Naive B cell (primary cell): ENCODE data around the gene PIP5KL1. TPM values are rescaled to one million over a fixed set of nuclear protein-coding genes. Genes with fewer than 3 reads are reported as not detected.

ENCODE experiments used
- ATAC-seq, 2 donors: fragments of 150-1000 bp; cut with Tn5 transposase; 2 replicates each; pipeline ENCODE4 v1.10.0; 2021; ENCODE audit warnings: low read depth in 2 of 2, mild to moderate bottlenecking in 2 of 2, moderate library complexity in 2 of 2
- DNase-seq: peaks from one replicate; pipeline ENCODE4 v3.0.0; 2022
- H3K27ac Mint-ChIP-seq, 6 donors: one replicate each; pipeline ENCODE4 v1.8.0; 2020 to 2022; ENCODE audit warnings: mild to moderate bottlenecking in 6 of 6, mixed read lengths in 6 of 6, moderate library complexity in 5 of 6, inconsistent platforms in 2 of 6
- H3K27me3 Mint-ChIP-seq, 3 donors: one replicate each; pipeline ENCODE4 v1.8.0; 2021 to 2022; ENCODE audit warnings: mixed read lengths in 3 of 3, mild to moderate bottlenecking in 1 of 3
- H3K36me3 Mint-ChIP-seq, 2 donors: one replicate each; pipeline ENCODE4 v1.8.0; 2020 to 2022; ENCODE audit warnings: mixed read lengths in 2 of 2, inconsistent platforms in 1 of 2, mild to moderate bottlenecking in 1 of 2
- H3K4me1 Mint-ChIP-seq, 3 donors: one replicate each; pipeline ENCODE4 v1.8.0; 2020 to 2022; ENCODE audit warnings: mixed read lengths in 3 of 3, inconsistent platforms in 1 of 3, mild to moderate bottlenecking in 1 of 3, moderate library complexity in 1 of 3
- H3K4me3 Mint-ChIP-seq, 8 donors: one replicate each; pipeline ENCODE4 v1.8.0; 2020 to 2022; ENCODE audit warnings: mild to moderate bottlenecking in 8 of 8, mixed read lengths in 8 of 8, moderate library complexity in 8 of 8, inconsistent platforms in 2 of 8
- H3K9me3 Mint-ChIP-seq, 7 donors: one replicate each; pipeline ENCODE4 v1.8.0; 2020 to 2022; ENCODE audit warnings: mixed read lengths in 7 of 7, mild to moderate bottlenecking in 5 of 7, inconsistent platforms in 2 of 7, moderate library complexity in 1 of 7
- polyA plus RNA-seq, 6 donors: library from polyadenylated mRNA; unstranded; fragments of 300-500 nt; fragmentation: Illumina TruSeq; gene quantifications; one replicate each; pipeline ENCODE4 v1.2.3, GENCODE V29; 2021; ENCODE audit warnings: low read depth in 6 of 6

The PIP5KL1 gene
- polyA plus RNA-seq, 6 donors from 2014 or later: 0.73 to 1.0 TPM; not detected in 4

- Mint-ChIP-seq H3K4me3 (peak overlapping the region; percentile 43 to 85 (median 71)), H3K4me1 (peaks cover 13 to 25% (median 21%) of the 10 kb centered on the region in 3 donors), H3K36me3 (no peaks in the 10 kb centered on the region), H3K27ac (peak overlapping the region in 1 of 6 donors; percentile 59), H3K9me3 (no peaks in the 10 kb centered on the region), H3K27me3 (peaks cover 4 to 37% (median 8%) of the 10 kb centered on the region in 3 donors)
- DNase-seq: no peak
- ATAC-seq: no peak
Measured at GRCh38 chr9:127928676-127929624, 1.6 kb downstream of the PIP5KL1 start.

GRCh38 chr9:127927988-127928675, 2.4 kb downstream of the PIP5KL1 start:
- Mint-ChIP-seq H3K36me3 (no peaks in the 10 kb centered on the region), H3K27me3 (peaks cover 4 to 42% (median 8%) of the 10 kb centered on the region in 3 donors), H3K4me3 (peak overlapping the region in 6 of 8 donors; percentile 43 to 85 (median 64)), H3K9me3 (no peaks in the 10 kb centered on the region), H3K27ac (peak overlapping the region in 1 of 6 donors; percentile 59), H3K4me1 (peaks cover 12 to 25% (median 20%) of the 10 kb centered on the region in 3 donors)
- DNase-seq (no peak), ATAC-seq (no peak)

- Mint-ChIP-seq H3K27ac (peak overlapping the region in 1 of 6 donors; percentile 41), H3K27me3 (peaks cover 4 to 42% (median 8%) of the 10 kb centered on the region in 3 donors), H3K4me1 (peaks cover 8 to 25% (median 17%) of the 10 kb centered on the region in 3 donors), H3K4me3 (peak overlapping the region; percentile 61 to 88 (median 70)), H3K36me3 (no peaks in the 10 kb centered on the region), H3K9me3 (no peaks in the 10 kb centered on the region)
- peak; percentile 40 for ATAC-seq
- DNase-seq: peak; percentile 45
Measured at GRCh38 chr9:127927201-127927987, 3.2 kb downstream of the PIP5KL1 start.

- Mint-ChIP-seq H3K36me3 (no peaks in the 10 kb centered on the region), H3K4me1 (peaks cover 8 to 26% (median 17%) of the 10 kb centered on the region in 3 donors), H3K27ac (no peak overlapping the region), H3K4me3 (peak overlapping the region; percentile 61 to 88 (median 70)), H3K27me3 (peaks cover 4 to 42% (median 8%) of the 10 kb centered on the region in 3 donors), H3K9me3 (no peaks in the 10 kb centered on the region)
- DNase-seq (no peak), ATAC-seq (peak in 1 of 2 donors; percentile 2)
Measured at GRCh38 chr9:127926906-127927200, 3.7 kb downstream of the PIP5KL1 start.

GRCh38 chr9:127925959-127926905, 4.3 kb downstream of the PIP5KL1 start:
- H3K36me3 Mint-ChIP-seq: no peaks in the 10 kb centered on the region
- peak overlapping the region; percentile 55 to 88 (median 69) for H3K4me3 Mint-ChIP-seq
- DNase-seq (no peak), ATAC-seq (no peak)
- no peaks in the 10 kb centered on the region for H3K9me3 Mint-ChIP-seq
- peak overlapping the region in 3 of 6 donors; percentile 42 to 98 (median 76) for H3K27ac Mint-ChIP-seq
- peaks cover 8 to 25% (median 18%) of the 10 kb centered on the region in 3 donors for H3K4me1 Mint-ChIP-seq
- H3K27me3 Mint-ChIP-seq: peaks cover 4 to 37% (median 8%) of the 10 kb centered on the region in 3 donors

GRCh38 chr9:127924736-127925444, 5.7 kb downstream of the PIP5KL1 start:
- H3K4me3 Mint-ChIP-seq: peak overlapping the region in 1 of 8 donors; percentile 19
- H3K27me3 Mint-ChIP-seq: peaks cover under 1 to 37% (median 8%) of the 10 kb centered on the region in 3 donors
- DNase-seq (no peak), ATAC-seq (no peak)
- H3K4me1 Mint-ChIP-seq: peaks cover 10 to 18% (median 17%) of the 10 kb centered on the region in 3 donors
- no peaks in the 10 kb centered on the region for H3K36me3 Mint-ChIP-seq
- no peaks in the 10 kb centered on the region for H3K9me3 Mint-ChIP-seq
- H3K27ac Mint-ChIP-seq: peak overlapping the region in 1 of 6 donors; percentile 11

- peaks cover 0 to 36% (median 8%) of the 10 kb centered on the region in 3 donors for H3K27me3 Mint-ChIP-seq
- H3K9me3 Mint-ChIP-seq: no peaks in the 10 kb centered on the region
- ATAC-seq (no peak), DNase-seq (no peak)
- H3K27ac Mint-ChIP-seq: peak overlapping the region in 1 of 6 donors; percentile 7
- peak overlapping the region in 1 of 8 donors; percentile 42 for H3K4me3 Mint-ChIP-seq
- H3K36me3 Mint-ChIP-seq: no peaks in the 10 kb centered on the region
- peaks cover 15 to 25% (median 16%) of the 10 kb centered on the region in 3 donors for H3K4me1 Mint-ChIP-seq
Measured at GRCh38 chr9:127923771-127924170, 6.8 kb downstream of the PIP5KL1 start.

- peaks cover 19 to 32% (median 23%) of the 10 kb centered on the region in 3 donors for H3K4me1 Mint-ChIP-seq
- H3K27me3 Mint-ChIP-seq: peaks cover 0 to 29% (median 8%) of the 10 kb centered on the region in 3 donors
- no peak for DNase-seq
- no peaks in the 10 kb centered on the region for H3K9me3 Mint-ChIP-seq
- H3K27ac Mint-ChIP-seq: no peak overlapping the region
- H3K36me3 Mint-ChIP-seq: no peaks in the 10 kb centered on the region
- no peak overlapping the region for H3K4me3 Mint-ChIP-seq
- no peak for ATAC-seq
Measured at GRCh38 chr9:127923046-127923445, 7.5 kb downstream of the PIP5KL1 start.

GRCh38 chr9:127921557-127922120, 8.9 kb downstream of the PIP5KL1 start:
- ATAC-seq: peak in 1 of 2 donors; percentile 13
- Mint-ChIP-seq H3K36me3 (no peaks in the 10 kb centered on the region), H3K27ac (peak overlapping the region in 5 of 6 donors; percentile 54 to 93 (median 64)), H3K4me1 (peaks cover 27 to 43% (median 29%) of the 10 kb centered on the region in 3 donors), H3K27me3 (peaks cover 0 to 23% (median 8%) of the 10 kb centered on the region in 3 donors), H3K9me3 (no peaks in the 10 kb centered on the region), H3K4me3 (peak overlapping the region in 7 of 8 donors; percentile 25 to 61 (median 48))
- peak; percentile 70 for DNase-seq

GRCh38 chr9:127920794-127921193, 9.8 kb downstream of the PIP5KL1 start:
- H3K4me3 Mint-ChIP-seq: peak overlapping the region in 1 of 8 donors; percentile 33
- no peak for DNase-seq
- H3K27me3 Mint-ChIP-seq: peaks cover 0 to 15% (median 2%) of the 10 kb centered on the region in 3 donors
- H3K36me3 Mint-ChIP-seq: no peaks in the 10 kb centered on the region
- peaks cover 30 to 41% (median 33%) of the 10 kb centered on the region in 3 donors for H3K4me1 Mint-ChIP-seq
- peak overlapping the region in 4 of 6 donors; percentile 54 to 90 (median 82) for H3K27ac Mint-ChIP-seq
- no peaks in the 10 kb centered on the region for H3K9me3 Mint-ChIP-seq
- ATAC-seq: no peak

- Mint-ChIP-seq H3K4me3 (peak overlapping the region in 3 of 8 donors; percentile 69 to 99 (median 85)), H3K36me3 (no peaks in the 10 kb centered on the region), H3K9me3 (no peaks in the 10 kb centered on the region), H3K27me3 (peaks cover 0 to 5% (median 0%) of the 10 kb centered on the region in 3 donors), H3K4me1 (peaks cover 32 to 54% (median 47%) of the 10 kb centered on the region in 3 donors), H3K27ac (peak overlapping the region in 3 of 6 donors; percentile 93 to 99 (median 96))
- no peak for DNase-seq
- no peak for ATAC-seq
Measured at GRCh38 chr9:127919253-127919815, 11.2 kb downstream of the PIP5KL1 start.
